Fibroblast of lung (primary cell): ENCODE data around the gene RGS12. TPM values are rescaled to one million over a fixed set of nuclear protein-coding genes. Genes with fewer than 3 reads are reported as not detected.

ENCODE experiments used
- DNase-seq, 2 donors: peaks; one replicate each; pipeline versions ENCODE4 v3.0.0 to v3.0.0-alpha.2; 2010; ENCODE audit warnings: low read depth in 2 of 2
- H2AFZ ChIP-seq: 2 replicates; pipeline ENCODE4 v1.5.1; 2012; ENCODE audit warnings: low read length, control low read depth, inconsistent platforms
- H3K27ac ChIP-seq: 2 replicates; pipeline ENCODE4 v1.5.1; 2011; ENCODE audit warnings: low read length, control low read depth; ENCODE audit not compliant: insufficient read depth
- H3K27me3 ChIP-seq: 2 replicates; pipeline ENCODE4 v1.5.1; 2011; ENCODE audit warnings: mild to moderate bottlenecking, low read length; ENCODE audit not compliant: control insufficient read depth, insufficient read depth
- H3K36me3 ChIP-seq: 2 replicates; pipeline ENCODE4 v1.5.1; 2011; ENCODE audit warnings: low read length; ENCODE audit not compliant: control insufficient read depth, insufficient read depth
- H3K4me1 ChIP-seq: 2 replicates; pipeline ENCODE4 v1.5.1; 2011; ENCODE audit warnings: low read length; ENCODE audit not compliant: control insufficient read depth, insufficient read depth; ENCODE audit errors: extremely low read depth
- H3K4me2 ChIP-seq: 2 replicates; pipeline ENCODE4 v1.5.1; 2011; ENCODE audit warnings: low read length, control low read depth; ENCODE audit not compliant: insufficient read depth; ENCODE audit errors: extremely low read depth
- H3K4me3 ChIP-seq, 4 experiments: fragments of 200-600 bp in 1 of 4; sonication (generic) in 1 of 4; replicated peaks in 1 of 4; 2 replicates each; pipeline ENCODE4 v1.5.1; 2011 to 2016; ENCODE audit warnings: low read length in 4 of 4, low read depth in 3 of 4, mild to moderate bottlenecking in 3 of 4, control low read depth in 2 of 4, inconsistent platforms in 1 of 4, mixed read lengths in 1 of 4; ENCODE audit not compliant: insufficient read depth in 1 of 4; ENCODE audit errors: control extremely low read depth in 1 of 4
- H3K79me2 ChIP-seq: 2 replicates; pipeline ENCODE4 v1.5.1; 2012; ENCODE audit warnings: mild to moderate bottlenecking, low read length, inconsistent platforms; ENCODE audit not compliant: control insufficient read depth, insufficient read depth
- H3K9ac ChIP-seq: 2 replicates; pipeline ENCODE4 v1.5.1; 2011; ENCODE audit warnings: mild to moderate bottlenecking, low read length, control low read depth; ENCODE audit not compliant: insufficient read depth
- H3K9me3 ChIP-seq: 2 replicates; pipeline ENCODE4 v1.5.1; 2012; ENCODE audit warnings: low read depth, low read length; ENCODE audit not compliant: control insufficient read depth, insufficient read depth
- H4K20me1 ChIP-seq: 2 replicates; pipeline ENCODE4 v1.5.1; 2011; ENCODE audit warnings: low read length; ENCODE audit not compliant: control insufficient read depth, insufficient read depth; ENCODE audit errors: extremely low read depth
- CTCF ChIP-seq, 2 donors: IDR thresholded peaks in 1 of 2; conservative IDR thresholded peaks in 1 of 2; 1 replicate in 1 of 2; 2 replicates in 1 of 2; pipeline ENCODE4 v1.5.1; 2011 to 2012; ENCODE audit warnings: low read length in 2 of 2, control low read depth in 1 of 2, inconsistent platforms in 1 of 2, low read depth in 1 of 2, mild to moderate bottlenecking in 1 of 2
- EZH2 ChIP-seq: IDR thresholded peaks from 2 replicates; pipeline ENCODE4 v1.5.1; 2012; ENCODE audit warnings: low read length, control low read depth, mild to moderate bottlenecking; ENCODE audit errors: missing control alignments
- polyA plus RNA-seq, 2 donors: library from polyadenylated mRNA; depleted of rRNA in 1 of 2; stranded (reverse) in 1 of 2; unstranded in 1 of 2; fragments of >200 nt; gene quantifications; 2 replicates each; pipeline ENCODE4 v1.2.1, GENCODE V29; 2011 to 2012; ENCODE audit warnings: missing spikeins in 1 of 2
- total RNA-seq: library from RNA; depleted of rRNA; stranded (reverse); fragments of >200 nt; gene quantifications from 2 replicates; pipeline ENCODE4 v1.2.1, GENCODE V29; 2014

The RGS12 gene
- total and polyA plus RNA-seq, 2 donors (not counting 1 experiment from before 2014, with no cell fraction given), result 5.1 to 21.1 TPM

DNA sequence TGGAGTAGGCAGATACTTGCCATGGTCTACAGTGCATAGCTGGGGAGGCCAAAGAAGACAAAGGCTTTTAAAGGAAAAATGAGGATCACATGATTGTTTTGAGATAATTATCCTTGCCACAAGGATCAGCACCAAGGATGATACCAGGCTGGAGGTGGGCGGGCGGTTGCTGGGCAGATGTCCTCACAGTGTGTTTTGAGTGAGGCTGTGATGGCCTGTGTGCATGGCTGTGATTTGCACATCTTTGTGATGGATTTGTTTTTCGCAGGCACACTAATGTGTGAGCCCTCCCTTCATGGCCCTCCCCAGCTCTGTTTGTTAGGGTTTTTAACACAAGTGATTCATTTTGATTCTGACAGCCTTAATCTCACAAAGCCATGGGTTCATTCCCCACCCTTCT, 46.8 kb downstream of the RGS12 start:
- no peaks in the 10 kb centered on the region for H3K27me3 ChIP-seq
- TF ChIP-seq EZH2 (no peak), CTCF (conservative IDR thresholded peaks at IDR 0.05 in 1 of 2, IDR thresholded peaks at IDR 0.05 in 1 of 2; ENCODE audit: low read depth in 1 of 2, low read length in 2 of 2) (no peak)
- H3K4me2 ChIP-seq, result no peak overlapping the region
- peaks cover 1% of the 10 kb centered on the region for H3K79me2 ChIP-seq
- H3K4me1 ChIP-seq, result no peaks in the 10 kb centered on the region
- no peaks in the 10 kb centered on the region for H3K36me3 ChIP-seq
- DNase-seq, result no peak
- no peaks in the 10 kb centered on the region for H3K9me3 ChIP-seq
- no peak overlapping the region for H3K9ac ChIP-seq
- no peak overlapping the region for H3K4me3 ChIP-seq
- H2AFZ ChIP-seq, result no peak overlapping the region
- H4K20me1 ChIP-seq, result no peaks in the 10 kb centered on the region
- no peak overlapping the region for H3K27ac ChIP-seq

DNA sequence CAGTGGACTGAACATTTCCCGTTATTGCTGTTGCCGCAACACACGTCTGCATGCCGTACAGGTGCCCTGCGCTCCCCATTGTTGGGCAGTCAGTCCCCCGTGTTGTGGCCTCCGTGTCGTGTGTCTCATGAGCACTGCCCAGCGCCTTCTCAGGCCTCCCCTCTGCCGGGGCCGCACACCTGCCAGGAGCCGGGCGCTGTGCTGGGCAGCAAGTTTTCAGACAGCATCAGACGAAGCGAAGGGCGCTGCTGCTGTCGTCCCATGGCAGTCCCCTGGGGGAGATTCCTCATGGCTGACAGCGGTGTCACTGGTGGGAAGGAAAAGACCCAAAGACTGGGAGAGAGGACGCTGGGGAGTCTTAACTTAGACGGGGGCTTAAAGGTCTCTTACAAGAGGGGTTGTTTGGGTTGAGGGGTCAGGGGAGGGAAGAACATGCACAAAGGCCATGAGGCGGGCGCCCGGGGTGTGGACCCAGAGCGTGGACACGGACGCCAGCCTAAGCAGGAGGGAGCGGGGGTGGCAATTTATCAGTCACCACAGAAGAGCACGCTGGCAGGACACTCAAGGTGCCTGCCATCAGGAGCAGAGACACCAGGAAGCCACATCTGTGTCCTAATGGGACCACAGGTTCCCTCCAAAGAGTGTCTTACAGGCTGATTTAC, 47.3 kb downstream of the RGS12 start:
- no peak for TF ChIP-seq CTCF (conservative IDR thresholded peaks at IDR 0.05 in 1 of 2, IDR thresholded peaks at IDR 0.05 in 1 of 2; ENCODE audit: low read depth in 1 of 2, low read length in 2 of 2)
- TF ChIP-seq EZH2, result no peak
- no peak overlapping the region for H3K9ac ChIP-seq
- H3K79me2 ChIP-seq, result peaks cover 1% of the 10 kb centered on the region
- H3K27me3 ChIP-seq, result no peaks in the 10 kb centered on the region
- no peak overlapping the region for H3K4me3 ChIP-seq
- no peaks in the 10 kb centered on the region for H3K9me3 ChIP-seq
- no peak overlapping the region for H2AFZ ChIP-seq
- no peak for DNase-seq
- no peak overlapping the region for H3K4me2 ChIP-seq
- no peaks in the 10 kb centered on the region for H3K4me1 ChIP-seq
- H4K20me1 ChIP-seq, result no peaks in the 10 kb centered on the region
- H3K36me3 ChIP-seq, result no peaks in the 10 kb centered on the region
- H3K27ac ChIP-seq, result no peak overlapping the region

GRCh38 chr4:3340700-3341083, 47.9 kb downstream of the RGS12 start:
- H3K4me3 ChIP-seq, result no peak overlapping the region
- H3K9me3 ChIP-seq, result no peaks in the 10 kb centered on the region
- no peaks in the 10 kb centered on the region for H3K79me2 ChIP-seq
- no peaks in the 10 kb centered on the region for H3K4me1 ChIP-seq
- no peaks in the 10 kb centered on the region for H3K36me3 ChIP-seq
- no peak overlapping the region for H2AFZ ChIP-seq
- no peak for DNase-seq
- no peak overlapping the region for H3K27ac ChIP-seq
- H4K20me1 ChIP-seq, result no peaks in the 10 kb centered on the region
- H3K4me2 ChIP-seq, result no peak overlapping the region
- no peak for TF ChIP-seq CTCF (conservative IDR thresholded peaks at IDR 0.05 in 1 of 2, IDR thresholded peaks at IDR 0.05 in 1 of 2; ENCODE audit: low read depth in 1 of 2, low read length in 2 of 2)
- no peak for TF ChIP-seq EZH2
- no peaks in the 10 kb centered on the region for H3K27me3 ChIP-seq
- H3K9ac ChIP-seq, result no peak overlapping the region
